Measurements from ENCODE around the gene LY6G5B. TPM values are rescaled to one million over a fixed set of nuclear protein-coding genes. Genes with fewer than 3 reads are reported as not detected.
A peak's percentile ranks its signal among the peaks of the same experiment; 100 is the strongest.

The LY6G5B gene
- total and polyA plus RNA-seq, 2 experiments from 2014 or later, result 7.9 to 8.4 TPM

DNA sequence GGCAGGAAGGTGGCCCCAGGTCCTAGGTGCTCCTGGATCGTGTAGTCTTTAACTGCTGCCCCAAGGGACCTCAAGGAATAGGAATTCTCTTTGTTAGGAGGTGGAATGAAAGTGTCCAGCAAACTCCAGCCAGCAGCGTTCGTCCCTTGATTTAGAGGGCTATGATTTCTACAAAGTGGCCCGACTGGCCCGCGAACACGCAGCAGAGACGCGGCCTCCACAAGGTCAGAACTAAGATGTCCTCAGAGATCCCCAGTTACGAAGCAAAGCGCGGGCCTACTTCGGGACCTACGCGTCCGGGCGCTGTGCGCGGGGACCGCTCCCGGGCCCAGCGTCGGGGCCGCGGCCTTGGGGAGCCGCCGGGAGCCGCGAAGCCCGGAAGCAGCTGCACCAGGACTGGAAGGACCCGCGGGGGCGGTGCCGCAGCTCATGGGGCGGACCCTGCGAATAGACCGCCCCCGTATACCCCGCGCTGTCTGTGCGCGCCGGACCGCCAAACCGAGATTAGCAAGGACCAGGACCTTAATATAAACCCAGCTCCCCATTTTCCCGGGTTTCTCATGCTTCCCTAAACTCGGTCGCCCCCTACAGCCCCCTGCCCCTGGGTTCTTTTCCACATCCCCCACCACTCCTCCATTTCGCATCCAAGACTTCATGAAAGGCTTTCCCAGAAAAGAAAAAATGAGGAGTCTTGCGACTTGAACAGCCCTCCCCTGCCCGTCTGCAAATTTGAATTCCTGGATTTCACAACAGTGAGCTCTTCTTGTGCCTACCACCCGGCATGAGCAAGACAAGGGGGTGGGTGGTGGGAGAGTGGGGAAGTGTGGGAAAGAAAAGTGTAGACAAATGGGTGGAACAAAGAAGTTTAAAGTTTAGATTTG is 9.2 kb upstream of the LY6G5B start, which contains the start of gene C6orf47:
C6orf47 (minus strand) TSS at position 398 of the 881 bp plus-strand sequence. CDS start 831 bp downstream, outside the sequence.
- Mint-ChIP-seq H3K9me3 (no peaks in the 10 kb centered on the region), H3K4me1 (peaks cover 49% of the 10 kb centered on the region), H3K27me3 (ENCODE audit: insufficient read depth, low read depth, poor library complexity) (peaks cover 19% of the 10 kb centered on the region), H3K36me3 (ENCODE audit: low read depth) (peaks cover 46% of the 10 kb centered on the region), H3K27ac (peak within 1 kb of the TSS; percentile 95), H3K4me3 (peak within 1 kb of the TSS; percentile 90)
- Histone ChIP-seq H3K27me3 (ENCODE audit: insufficient read depth) (no peaks in the 10 kb centered on the region), H3K4me1 (ENCODE audit: insufficient read depth) (peaks cover 23% of the 10 kb centered on the region), H3K9me2 (ENCODE audit: insufficient read depth) (no peaks in the 10 kb centered on the region), H4K20me1 (replicated peaks; ENCODE audit: insufficient read depth) (no peaks in the 10 kb centered on the region; the same call in 1 of the 2 replicates), H3F3A (replicated peaks; ENCODE audit: low read depth) (peaks cover 21% of the 10 kb centered on the region; the same call in 1 of the 2 replicates), H3K4me3 (peak within 1 kb of the TSS; percentile 96), H3K36me3 (ENCODE audit: insufficient read depth) (peaks cover 12% of the 10 kb centered on the region; the same call in 1 of the 2 replicates), H3K4me2 (peak within 1 kb of the TSS; percentile 98), H2AFZ (peak within 1 kb of the TSS; percentile 83), H3K27ac (ENCODE audit: low read depth) (peak within 1 kb of the TSS; percentile 95), H3K79me2 (replicated peaks; ENCODE audit: insufficient read depth) (peaks cover 41% of the 10 kb centered on the region)
- DNase-seq (ENCODE audit: low spot score) (peak; percentile 95), ATAC-seq (peak; percentile 85)
- TF ChIP-seq ETS1 (IDR thresholded peaks at IDR 0.05) (no peak), NANOG (IDR thresholded peaks at IDR 0.05; ENCODE audit: borderline replicate concordance) (no peak), STAT1 (IDR thresholded peaks at IDR 0.05; ENCODE audit: unreplicated experiment) (no peak), ZNF331 (CRISPR knock-in tag; IDR thresholded peaks at IDR 0.05; ENCODE audit: low read depth) (no peak), EZH2 (IDR thresholded peaks at IDR 0.05; ENCODE audit: low read depth, unreplicated experiment) (no peak), ZNF462 (CRISPR knock-in tag; IDR thresholded peaks at IDR 0.05) (no peak), EZH2phosphoT487 (IDR thresholded peaks at IDR 0.05; ENCODE audit: unreplicated experiment) (no peak), POLR2AphosphoS5 (IDR thresholded peaks at IDR 0.05; ENCODE audit: low read depth) (peak; percentile 88), ZNF114 (CRISPR knock-in tag; IDR thresholded peaks at IDR 0.05) (no peak), JUNB (IDR thresholded peaks at IDR 0.05; ENCODE audit: unreplicated experiment) (no peak), REST (IDR thresholded peaks at IDR 0.05; ENCODE audit: unreplicated experiment) (no peak), CREB1 (CRISPR knock-in tag; IDR thresholded peaks at IDR 0.05; ENCODE audit: low read depth) (0 out of 2 replicates have a peak, but pooled peaks have one; percentile 24)
- TF ChIP-seq, protein P1, sequence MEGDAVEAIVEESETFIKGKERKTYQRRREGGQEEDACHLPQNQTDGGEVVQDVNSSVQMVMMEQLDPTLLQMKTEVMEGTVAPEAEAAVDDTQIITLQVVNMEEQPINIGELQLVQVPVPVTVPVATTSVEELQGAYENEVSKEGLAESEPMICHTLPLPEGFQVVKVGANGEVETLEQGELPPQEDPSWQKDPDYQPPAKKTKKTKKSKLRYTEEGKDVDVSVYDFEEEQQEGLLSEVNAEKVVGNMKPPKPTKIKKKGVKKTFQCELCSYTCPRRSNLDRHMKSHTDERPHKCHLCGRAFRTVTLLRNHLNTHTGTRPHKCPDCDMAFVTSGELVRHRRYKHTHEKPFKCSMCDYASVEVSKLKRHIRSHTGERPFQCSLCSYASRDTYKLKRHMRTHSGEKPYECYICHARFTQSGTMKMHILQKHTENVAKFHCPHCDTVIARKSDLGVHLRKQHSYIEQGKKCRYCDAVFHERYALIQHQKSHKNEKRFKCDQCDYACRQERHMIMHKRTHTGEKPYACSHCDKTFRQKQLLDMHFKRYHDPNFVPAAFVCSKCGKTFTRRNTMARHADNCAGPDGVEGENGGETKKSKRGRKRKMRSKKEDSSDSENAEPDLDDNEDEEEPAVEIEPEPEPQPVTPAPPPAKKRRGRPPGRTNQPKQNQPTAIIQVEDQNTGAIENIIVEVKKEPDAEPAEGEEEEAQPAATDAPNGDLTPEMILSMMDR (conservative IDR thresholded peaks at IDR 0.05; ENCODE audit: low read depth in 2 of 2), result no peak; a peak in 1 of 4 replicates

Data from GM23338 (cell line).